Endothelial cell of umbilical vein (primary cell): Measurements from ENCODE around the gene FAM171A2.

Experiments
- CTCF ChIP-seq, 2 donors: IDR thresholded peaks; 1 replicate in 1 of 2; 2 replicates in 1 of 2; pipeline ENCODE4 v1.5.1; 2011; ENCODE audit warnings: low read length in 2 of 2, mild to moderate bottlenecking in 2 of 2, moderate library complexity in 2 of 2, control low read depth in 1 of 2, inconsistent platforms in 1 of 2, low read depth in 1 of 2; ENCODE audit not compliant: insufficient read depth in 1 of 2; ENCODE audit errors: extremely low read depth in 1 of 2
- EZH2 ChIP-seq: IDR thresholded peaks from 2 replicates; pipeline ENCODE4 v1.6.1; 2012; ENCODE audit warnings: borderline replicate concordance, low read depth, mild to moderate bottlenecking, moderate library complexity, low read length, inconsistent platforms; ENCODE audit not compliant: severe bottlenecking
- JUN ChIP-seq: IDR thresholded peaks from 2 replicates; pipeline ENCODE4 v1.6.1; 2011; ENCODE audit warnings: borderline replicate concordance, low read depth; ENCODE audit not compliant: insufficient read length, insufficient read depth
- MAX ChIP-seq: IDR thresholded peaks from 2 replicates; pipeline ENCODE4 v1.6.1; 2011; ENCODE audit not compliant: insufficient read depth, insufficient read length
- POLR2AphosphoS5 ChIP-seq: IDR thresholded peaks from 2 replicates; pipeline ENCODE4 v1.6.1; 2012; ENCODE audit warnings: low read depth, mild to moderate bottlenecking, control low read depth, low read length, moderate library complexity; ENCODE audit not compliant: insufficient read depth

GRCh38 chr17:44408786-44409185, 45.1 kb upstream of the FAM171A2 start:
- TF ChIP-seq CTCF (IDR thresholded peaks at IDR 0.05; ENCODE audit: extremely low read depth in 1 of 2, insufficient read depth in 1 of 2, low read depth in 1 of 2, low read length in 2 of 2) (no peak), MAX (no peak), JUN (no peak), POLR2AphosphoS5 (no peak), EZH2 (no peak)
